ENCODE results near the gene CAMK2N2. TPM values are rescaled to one million over a fixed set of nuclear protein-coding genes. Genes with fewer than 3 reads are reported as not detected.
"Not testable (repeated sequence)": the region's sequence is repeated elsewhere in the genome, so short reads cannot be mapped to it uniquely, and the experiment has no call there.

Gene CAMK2N2
- total RNA-seq, 2 experiments from 2014 or later, result not detected

DNA sequence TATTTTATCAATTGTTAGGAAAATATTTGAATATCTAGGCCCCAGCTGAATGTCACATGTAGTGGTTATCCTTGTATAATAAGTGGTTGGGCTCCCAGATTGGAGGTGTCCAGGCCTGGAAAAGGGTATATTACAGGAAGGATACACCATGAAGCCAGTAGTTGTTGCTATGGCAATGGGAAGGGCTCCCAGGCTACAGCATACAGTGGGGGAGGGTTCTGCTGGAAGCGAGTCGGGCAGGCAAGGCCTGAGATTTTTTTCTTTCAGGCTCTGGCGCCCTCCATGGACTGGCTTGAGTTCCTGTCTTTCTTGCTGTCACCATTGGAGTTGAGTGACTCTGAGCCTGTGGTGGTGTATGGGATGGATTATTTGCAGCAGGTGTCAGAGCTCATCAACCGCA is 23.3 kb upstream of the CAMK2N2 start:
- Mint-ChIP-seq H3K36me3 (no peaks in the 10 kb centered on the region), H3K4me1 (peaks cover 3% of the 10 kb centered on the region), H3K27me3 (peaks cover 25% of the 10 kb centered on the region), H3K27ac (no peak overlapping the region), H3K4me3 (no peak overlapping the region), H3K9me3 (no peaks in the 10 kb centered on the region)
- peak; percentile 41 for DNase-seq

DNA sequence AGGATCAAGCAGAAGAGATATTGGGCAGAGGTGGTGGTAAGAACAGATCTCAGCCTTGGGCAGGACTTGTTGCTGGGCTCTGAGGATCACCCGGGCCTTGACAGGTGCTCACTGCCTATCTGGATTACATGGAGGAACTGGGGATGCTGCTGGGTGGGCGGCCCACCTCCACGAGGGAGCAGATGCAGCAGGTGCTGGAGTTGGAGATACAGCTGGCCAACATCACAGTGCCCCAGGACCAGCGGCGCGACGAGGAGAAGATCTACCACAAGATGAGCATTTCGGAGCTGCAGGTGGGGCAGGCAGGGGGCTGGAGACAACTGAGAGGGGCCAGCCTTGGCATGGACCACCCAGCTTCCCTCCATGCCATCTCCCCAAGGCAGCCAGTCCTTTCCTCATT is 22.3 kb upstream of the CAMK2N2 start:
- no peak for DNase-seq
- Mint-ChIP-seq H3K4me3 (no peak overlapping the region), H3K36me3 (no peaks in the 10 kb centered on the region), H3K9me3 (no peaks in the 10 kb centered on the region), H3K27me3 (peaks cover 22% of the 10 kb centered on the region), H3K27ac (no peak overlapping the region), H3K4me1 (no peaks in the 10 kb centered on the region)

DNA sequence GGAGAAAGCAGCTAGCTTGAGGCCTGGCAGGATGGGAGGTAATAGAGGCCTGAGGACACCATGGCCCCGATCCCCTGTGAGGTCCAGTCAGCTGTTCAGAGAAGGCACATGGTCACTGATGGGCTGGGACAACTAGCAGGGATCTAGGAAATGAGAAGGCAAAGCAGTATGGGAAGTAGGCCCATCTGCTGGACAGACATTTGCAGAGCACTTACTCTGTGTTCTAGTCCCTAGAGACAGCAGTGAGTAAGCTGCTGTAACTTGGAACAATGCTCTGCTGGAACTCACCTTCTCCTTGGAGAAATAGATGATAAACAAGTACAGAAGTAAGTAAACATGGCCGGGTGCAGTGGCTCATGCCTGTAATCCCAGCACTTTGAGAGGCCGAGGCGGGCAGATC is 21.6 kb upstream of the CAMK2N2 start:
- Mint-ChIP-seq H3K36me3 (no peaks in the 10 kb centered on the region), H3K9me3 (no peaks in the 10 kb centered on the region), H3K4me3 (no peak overlapping the region), H3K4me1 (no peaks in the 10 kb centered on the region), H3K27me3 (peaks cover 24% of the 10 kb centered on the region), H3K27ac (no peak overlapping the region)
- DNase-seq, result no peak

DNA sequence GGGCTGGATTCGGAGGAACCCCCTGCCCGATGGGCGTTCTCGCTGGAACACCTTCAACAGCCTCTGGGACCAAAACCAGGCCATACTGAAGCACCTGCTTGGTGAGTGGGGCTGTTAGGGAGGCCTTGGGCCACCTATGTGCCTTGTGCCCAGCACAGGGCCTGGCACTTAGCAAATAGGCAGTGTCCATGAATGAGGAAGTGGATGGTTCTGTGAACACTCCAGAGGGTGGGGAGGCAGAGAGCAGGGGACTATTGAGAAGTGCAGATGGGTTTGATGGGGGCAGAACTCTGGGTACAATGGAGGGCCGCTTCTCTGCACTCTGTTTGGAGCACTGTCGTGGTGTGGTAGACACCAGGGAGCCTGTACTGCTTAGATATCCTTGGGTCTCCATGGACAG is 16.0 kb upstream of the CAMK2N2 start:
- Mint-ChIP-seq H3K36me3 (no peaks in the 10 kb centered on the region), H3K4me3 (no peak overlapping the region), H3K27ac (no peak overlapping the region), H3K9me3 (no peaks in the 10 kb centered on the region), H3K4me1 (peaks cover 2% of the 10 kb centered on the region), H3K27me3 (peaks cover 46% of the 10 kb centered on the region)
- no peak for DNase-seq

DNA sequence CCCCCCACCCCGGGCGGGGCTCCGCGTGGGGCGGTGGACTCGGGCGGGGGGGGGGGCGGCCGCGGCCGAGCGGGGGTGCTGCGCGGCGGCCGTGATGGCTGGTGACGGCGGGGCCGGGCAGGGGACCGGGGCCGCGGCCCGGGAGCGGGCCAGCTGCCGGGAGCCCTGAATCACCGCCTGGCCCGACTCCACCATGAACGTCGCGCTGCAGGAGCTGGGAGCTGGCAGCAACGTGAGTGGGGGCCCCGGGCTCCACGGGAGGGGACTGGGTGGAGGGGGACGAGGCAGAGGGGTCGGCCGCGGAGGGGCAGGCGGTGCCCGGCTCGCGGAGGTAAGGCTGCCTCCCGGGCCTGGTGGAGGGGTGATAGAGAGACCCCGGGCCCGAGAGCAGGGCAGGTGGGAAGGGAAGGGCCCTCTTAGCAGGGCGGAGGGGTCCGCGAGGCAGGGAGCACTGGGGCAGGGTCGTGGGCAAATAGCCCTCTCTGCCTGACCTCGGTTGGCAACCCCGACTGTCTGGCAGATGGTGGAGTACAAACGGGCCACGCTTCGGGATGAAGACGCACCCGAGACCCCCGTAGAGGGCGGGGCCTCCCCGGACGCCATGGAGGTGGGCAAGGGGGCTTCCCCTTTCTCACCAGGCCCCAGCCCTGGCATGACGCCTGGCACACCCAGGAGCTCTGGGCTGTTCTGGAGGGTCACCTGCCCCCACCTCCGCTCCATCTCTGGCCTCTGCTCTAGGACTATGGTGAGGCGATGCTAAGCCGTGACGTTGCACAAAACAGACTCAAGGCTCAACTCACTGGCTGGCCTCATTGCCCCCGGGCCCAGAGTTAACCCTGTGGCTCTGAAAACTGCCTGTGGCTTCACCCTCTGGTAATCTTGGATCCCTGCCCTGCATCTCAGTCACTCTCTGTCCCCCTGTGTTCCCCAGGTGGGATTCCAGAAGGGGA is 14.9 kb upstream of the CAMK2N2 start, which contains the start of gene ECE2:
ECE2 (plus strand) TSS at position 62 of the 950 bp plus-strand sequence; CDS start at position 194, 132 bp downstream.
- H3K27me3 Mint-ChIP-seq, result peaks cover 57% of the 10 kb centered on the region
- no peak within 1 kb of the TSS for H3K4me3 Mint-ChIP-seq
- no peak for DNase-seq
- peaks cover 2% of the 10 kb centered on the region for H3K4me1 Mint-ChIP-seq
- no peaks in the 10 kb centered on the region for H3K9me3 Mint-ChIP-seq
- no peaks in the 10 kb centered on the region for H3K36me3 Mint-ChIP-seq
- no peak within 1 kb of the TSS for H3K27ac Mint-ChIP-seq

DNA sequence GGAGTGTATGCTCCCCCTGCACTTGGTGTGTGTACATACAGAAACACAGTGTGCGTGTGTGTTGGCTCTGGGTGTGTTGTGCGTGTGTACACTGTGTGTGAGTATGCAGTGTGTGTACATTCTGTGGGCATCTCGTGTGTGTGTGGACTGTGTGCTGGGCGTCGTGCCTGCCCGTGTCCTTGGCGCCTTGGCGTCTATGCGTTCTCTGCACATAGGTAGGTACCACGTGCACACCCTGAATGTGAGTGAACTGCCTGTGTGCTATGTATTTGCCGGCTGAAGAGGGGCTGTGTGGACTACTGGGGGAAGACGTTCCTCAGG is 14.0 kb upstream of the CAMK2N2 start:
- DNase-seq, result no peak
- Mint-ChIP-seq H3K27ac (no peak overlapping the region), H3K27me3 (peaks cover 57% of the 10 kb centered on the region), H3K4me3 (no peak overlapping the region), H3K9me3 (no peaks in the 10 kb centered on the region), H3K4me1 (peaks cover 2% of the 10 kb centered on the region), H3K36me3 (no peaks in the 10 kb centered on the region)

DNA sequence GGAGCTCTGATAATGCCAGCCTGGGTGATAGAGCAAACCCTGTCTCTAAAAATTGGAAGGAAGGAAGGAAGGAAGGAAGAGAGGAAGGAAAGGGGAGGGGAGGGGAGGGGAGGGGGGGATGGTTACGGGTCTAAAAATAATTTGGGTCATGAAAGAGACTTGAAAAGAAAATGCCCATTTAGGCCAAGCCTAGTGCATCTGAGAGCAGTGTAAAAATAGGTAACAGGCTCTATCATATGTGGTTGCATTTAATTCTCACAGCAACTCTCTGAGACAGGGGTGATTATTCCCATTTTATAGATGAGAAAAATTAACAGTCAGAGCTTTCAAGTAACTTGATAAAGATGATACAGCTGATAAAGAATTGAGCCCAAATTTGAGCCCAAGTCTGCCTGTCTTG is 10.9 kb upstream of the CAMK2N2 start:
- H3K27ac Mint-ChIP-seq, result no peak overlapping the region
- peaks cover 2% of the 10 kb centered on the region for H3K9me3 Mint-ChIP-seq
- peaks cover 2% of the 10 kb centered on the region for H3K4me1 Mint-ChIP-seq
- no peak overlapping the region for H3K4me3 Mint-ChIP-seq
- H3K27me3 Mint-ChIP-seq, result peaks cover 61% of the 10 kb centered on the region
- H3K36me3 Mint-ChIP-seq, result no peaks in the 10 kb centered on the region
- no peak for DNase-seq

DNA sequence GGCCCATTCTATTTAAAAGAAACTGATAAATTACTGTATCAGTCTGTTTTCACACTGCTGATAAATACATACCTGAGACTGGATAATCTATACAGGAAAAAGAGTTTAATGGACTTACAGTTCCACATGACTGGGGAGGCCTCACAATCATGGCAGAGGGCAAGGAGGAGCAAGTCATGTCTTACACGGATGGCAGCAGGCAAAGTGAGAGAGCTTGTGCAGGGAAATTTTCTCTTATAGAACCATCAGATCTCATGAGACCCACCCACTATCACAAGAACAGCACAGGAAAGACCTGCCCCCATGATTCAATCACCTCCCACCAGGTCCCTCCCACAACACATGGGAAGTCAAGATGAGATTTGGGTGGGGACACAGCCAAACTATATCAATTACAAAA is 5.9 kb upstream of the CAMK2N2 start:
- not testable (repeated sequence) for H3K27ac Mint-ChIP-seq

DNA sequence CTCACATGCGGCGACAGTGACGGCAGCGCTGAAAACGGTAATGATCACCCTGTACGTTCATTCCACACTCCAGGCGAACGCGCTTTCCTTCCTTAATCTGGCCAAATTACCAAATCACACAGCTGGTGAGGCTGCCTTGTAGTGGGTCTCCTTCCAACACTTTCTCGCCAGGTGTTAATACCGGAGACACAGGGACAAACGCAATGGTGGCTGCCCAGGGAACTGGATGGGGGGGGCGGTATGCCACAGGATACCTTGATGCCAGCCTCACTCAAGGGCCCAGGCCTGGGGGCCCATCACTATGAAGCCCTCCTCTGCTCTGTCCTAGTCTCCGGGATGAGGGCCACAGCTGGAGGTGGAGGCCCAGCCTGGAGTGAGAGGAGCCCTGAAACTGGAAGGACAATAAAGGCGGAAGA is 1.4 kb upstream of the CAMK2N2 start:
- peaks cover 61% of the 10 kb centered on the region for H3K27me3 Mint-ChIP-seq
- no peak overlapping the region for H3K27ac Mint-ChIP-seq
- H3K9me3 Mint-ChIP-seq, result peaks cover 4% of the 10 kb centered on the region
- H3K4me1 Mint-ChIP-seq, result peaks cover 17% of the 10 kb centered on the region
- peaks cover 16% of the 10 kb centered on the region for H3K36me3 Mint-ChIP-seq
- H3K4me3 Mint-ChIP-seq, result peak overlapping the region; percentile 71
- DNase-seq, result no peak

More for the DNA sequence above, 5.9 kb upstream of the CAMK2N2 start:
- not testable (repeated sequence) for H3K36me3 Mint-ChIP-seq, DNase-seq, H3K9me3 Mint-ChIP-seq, H3K4me3 Mint-ChIP-seq, H3K4me1 Mint-ChIP-seq
- peaks cover 61% of the 10 kb centered on the region for H3K27me3 Mint-ChIP-seq

DNA sequence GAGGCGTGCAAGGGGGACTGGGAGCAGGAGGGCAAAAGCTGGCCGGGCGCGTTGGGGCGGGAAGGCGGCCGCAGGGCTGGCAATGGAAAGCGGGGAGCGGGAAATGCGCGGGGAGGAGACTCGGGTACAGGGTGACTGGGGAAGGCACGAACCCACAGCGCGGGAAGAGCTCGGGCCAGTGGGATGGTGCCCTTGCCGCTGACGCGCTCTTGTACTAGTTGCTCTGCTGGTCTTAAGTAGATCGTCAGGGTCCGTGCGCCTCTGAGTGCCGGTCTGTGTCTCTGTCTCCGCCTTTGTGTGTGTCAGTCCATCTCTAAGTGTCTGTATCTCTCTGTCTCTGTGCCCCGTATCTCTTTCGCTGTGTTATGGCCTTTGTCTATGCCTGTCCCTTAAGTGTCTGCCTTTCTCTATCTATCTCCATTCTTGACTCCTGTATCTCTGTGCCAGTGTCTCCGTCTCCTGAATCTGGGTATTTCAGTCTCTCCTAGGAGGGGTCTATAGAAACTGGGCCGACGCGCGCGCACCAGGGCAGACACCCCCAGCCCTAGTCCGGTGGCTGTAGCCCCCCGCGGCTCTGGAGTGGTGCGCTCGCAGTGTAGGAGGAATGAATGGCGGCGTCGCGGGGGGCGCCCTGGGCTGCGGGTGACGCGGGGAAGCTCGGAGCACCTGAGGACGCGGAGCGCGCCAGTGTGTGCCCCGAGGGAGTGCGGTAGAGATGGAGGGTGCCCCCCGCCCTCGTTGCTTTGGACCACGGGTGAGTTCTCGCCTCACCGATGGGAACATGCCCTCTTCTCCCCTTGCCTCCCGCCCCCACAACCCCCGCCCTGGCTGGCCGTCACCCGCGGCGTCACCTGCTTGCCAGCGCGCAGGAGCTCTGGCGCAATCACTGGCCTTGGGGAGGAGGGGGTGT is 756 bp upstream of the CAMK2N2 start:
- H3K4me1 Mint-ChIP-seq, result peaks cover 17% of the 10 kb centered on the region
- H3K27ac Mint-ChIP-seq, result no peak overlapping the region
- DNase-seq, result peak; percentile 28
- peaks cover 16% of the 10 kb centered on the region for H3K36me3 Mint-ChIP-seq
- peak overlapping the region; percentile 71 for H3K4me3 Mint-ChIP-seq
- H3K27me3 Mint-ChIP-seq, result peaks cover 55% of the 10 kb centered on the region
- peaks cover under 1% of the 10 kb centered on the region for H3K9me3 Mint-ChIP-seq

DNA sequence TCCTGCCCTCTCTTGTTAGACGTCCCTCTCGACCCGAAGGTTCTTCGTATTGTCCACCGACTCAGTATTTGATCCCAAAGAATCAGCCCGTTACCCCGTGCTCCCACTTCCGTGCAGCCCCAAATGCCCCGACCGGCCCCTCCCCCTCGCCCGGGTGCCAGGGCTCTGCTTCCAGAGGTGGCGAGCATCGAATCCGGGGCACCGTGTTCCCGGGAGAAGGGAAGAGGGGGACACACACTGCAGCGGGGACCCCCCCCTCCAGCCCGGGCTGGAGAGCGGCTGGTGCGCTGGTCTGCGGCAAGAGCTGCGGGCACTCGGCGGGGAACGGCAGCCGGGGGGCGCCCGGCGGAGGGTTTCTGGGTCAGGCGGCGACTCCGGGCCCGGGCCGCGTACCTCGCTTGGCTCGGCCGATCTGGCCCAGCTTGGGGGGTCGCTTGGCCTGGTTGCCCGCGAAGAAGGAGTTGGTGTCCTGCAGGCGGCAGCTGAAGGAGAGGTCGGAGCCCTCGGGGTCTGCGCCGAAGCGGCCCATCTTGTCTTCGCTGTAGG is 556 bp downstream of the CAMK2N2 start:
- peaks cover 18% of the 10 kb centered on the region for H3K36me3 Mint-ChIP-seq
- peak overlapping the region; percentile 71 for H3K4me3 Mint-ChIP-seq
- H3K27me3 Mint-ChIP-seq, result peaks cover 44% of the 10 kb centered on the region
- no peak for DNase-seq
- H3K27ac Mint-ChIP-seq, result no peak overlapping the region
- no peaks in the 10 kb centered on the region for H3K9me3 Mint-ChIP-seq
- peaks cover 20% of the 10 kb centered on the region for H3K4me1 Mint-ChIP-seq

DNA sequence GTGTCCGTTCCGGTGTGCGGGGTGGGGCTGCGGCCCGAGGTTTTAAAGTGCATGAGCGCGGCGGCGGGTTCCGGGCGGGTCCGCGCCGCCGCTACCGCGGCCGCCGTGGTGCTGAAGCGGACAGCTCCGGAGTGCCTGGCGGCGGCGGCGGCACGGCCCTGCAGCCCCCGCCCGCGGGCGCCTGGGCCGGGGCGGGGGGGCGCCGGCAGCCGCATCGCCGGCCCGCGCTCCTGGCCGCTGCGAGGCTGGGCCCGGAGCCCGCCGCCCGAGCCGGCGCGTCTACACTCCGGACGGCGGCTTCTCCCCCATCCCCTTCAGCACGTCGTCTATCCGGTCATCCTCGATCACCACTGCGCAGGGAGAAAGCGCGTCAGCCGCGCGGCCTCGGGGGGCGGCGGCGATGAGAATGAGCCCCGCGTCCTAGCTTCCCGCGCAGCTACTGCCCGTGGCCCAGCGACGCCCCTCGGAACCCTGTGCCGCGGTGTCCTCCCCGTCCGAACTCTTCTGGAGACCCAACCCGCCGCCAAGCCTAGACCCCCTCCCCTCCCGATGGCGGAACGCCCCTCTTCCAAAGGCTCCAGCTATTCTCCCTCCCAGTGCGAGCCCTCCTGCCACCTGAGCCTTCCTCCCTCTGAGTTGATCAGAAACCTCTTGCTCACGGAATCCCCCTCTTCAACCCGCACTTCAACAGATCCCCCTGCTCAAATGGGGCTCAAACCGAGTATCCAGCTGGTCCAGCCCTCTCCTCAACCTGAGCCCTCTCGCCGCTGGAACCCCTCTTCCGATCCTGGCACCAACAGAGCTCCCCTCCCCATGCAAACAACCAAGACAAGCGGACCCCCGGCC is 1.3 kb downstream of the CAMK2N2 start:
- peaks cover 24% of the 10 kb centered on the region for H3K4me1 Mint-ChIP-seq
- no peak overlapping the region for H3K27ac Mint-ChIP-seq
- DNase-seq, result peak; percentile 63
- peaks cover 40% of the 10 kb centered on the region for H3K27me3 Mint-ChIP-seq
- H3K36me3 Mint-ChIP-seq, result peaks cover 21% of the 10 kb centered on the region
- H3K4me3 Mint-ChIP-seq, result peak overlapping the region; percentile 71
- no peaks in the 10 kb centered on the region for H3K9me3 Mint-ChIP-seq

DNA sequence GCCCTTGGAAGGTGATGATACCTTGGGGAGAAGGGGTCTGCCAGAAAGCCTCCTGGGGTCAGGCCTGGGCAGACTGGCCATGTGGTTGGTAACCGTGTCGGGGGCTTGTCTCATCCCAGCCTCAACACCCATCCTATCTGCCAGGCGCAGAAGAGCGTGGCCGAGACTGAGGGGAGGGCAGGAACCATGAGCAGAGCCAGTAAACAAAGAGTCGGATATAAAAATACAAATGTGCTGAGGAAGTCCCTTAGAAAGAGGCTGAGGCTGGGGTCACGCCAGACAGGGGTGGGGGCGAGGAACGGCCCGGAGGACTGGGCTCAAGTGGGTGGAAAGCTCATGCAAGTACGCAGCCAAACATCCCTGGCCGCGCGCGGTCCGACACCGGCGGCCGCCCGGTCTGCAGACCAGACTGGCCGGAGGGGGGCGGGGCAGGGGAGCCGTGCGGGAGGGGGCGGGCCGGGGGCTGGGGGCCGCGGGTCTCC is 1.9 kb downstream of the CAMK2N2 start:
- H3K4me1 Mint-ChIP-seq, result peaks cover 27% of the 10 kb centered on the region
- H3K27ac Mint-ChIP-seq, result no peak overlapping the region
- DNase-seq, result no peak
- no peaks in the 10 kb centered on the region for H3K9me3 Mint-ChIP-seq
- peaks cover 21% of the 10 kb centered on the region for H3K36me3 Mint-ChIP-seq
- peaks cover 33% of the 10 kb centered on the region for H3K27me3 Mint-ChIP-seq
- H3K4me3 Mint-ChIP-seq, result no peak overlapping the region

DNA sequence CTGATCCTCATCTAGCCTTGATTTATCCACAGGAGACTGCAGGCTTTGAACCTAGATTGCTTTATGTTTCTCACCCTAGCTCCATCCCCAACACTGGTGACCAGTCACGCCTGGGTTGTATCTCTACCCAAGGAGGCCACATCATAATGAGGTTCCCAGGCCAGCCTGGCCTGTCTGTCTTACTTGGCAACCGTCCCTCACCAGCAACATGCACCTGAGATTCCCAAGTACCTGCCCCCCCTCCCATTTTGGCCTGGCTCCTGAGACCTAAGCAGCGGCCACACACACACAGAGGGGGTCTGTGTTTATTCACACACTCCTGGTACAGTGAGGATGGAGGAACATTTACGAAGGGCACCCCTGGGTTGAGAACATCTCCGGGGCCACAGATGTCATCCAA is 2.4 kb downstream of the CAMK2N2 start:
- H3K4me1 Mint-ChIP-seq, result peaks cover 27% of the 10 kb centered on the region
- peaks cover 21% of the 10 kb centered on the region for H3K36me3 Mint-ChIP-seq
- H3K27ac Mint-ChIP-seq, result no peak overlapping the region
- H3K9me3 Mint-ChIP-seq, result no peaks in the 10 kb centered on the region
- no peak for DNase-seq
- H3K4me3 Mint-ChIP-seq, result no peak overlapping the region
- peaks cover 32% of the 10 kb centered on the region for H3K27me3 Mint-ChIP-seq
